8988T (cell line): Measurements from ENCODE around the gene COL4A3.

Experiments used
- DNase-seq: peaks from one replicate; pipeline ENCODE4 v3.0.0; 2011

Gene COL4A3

DNA sequence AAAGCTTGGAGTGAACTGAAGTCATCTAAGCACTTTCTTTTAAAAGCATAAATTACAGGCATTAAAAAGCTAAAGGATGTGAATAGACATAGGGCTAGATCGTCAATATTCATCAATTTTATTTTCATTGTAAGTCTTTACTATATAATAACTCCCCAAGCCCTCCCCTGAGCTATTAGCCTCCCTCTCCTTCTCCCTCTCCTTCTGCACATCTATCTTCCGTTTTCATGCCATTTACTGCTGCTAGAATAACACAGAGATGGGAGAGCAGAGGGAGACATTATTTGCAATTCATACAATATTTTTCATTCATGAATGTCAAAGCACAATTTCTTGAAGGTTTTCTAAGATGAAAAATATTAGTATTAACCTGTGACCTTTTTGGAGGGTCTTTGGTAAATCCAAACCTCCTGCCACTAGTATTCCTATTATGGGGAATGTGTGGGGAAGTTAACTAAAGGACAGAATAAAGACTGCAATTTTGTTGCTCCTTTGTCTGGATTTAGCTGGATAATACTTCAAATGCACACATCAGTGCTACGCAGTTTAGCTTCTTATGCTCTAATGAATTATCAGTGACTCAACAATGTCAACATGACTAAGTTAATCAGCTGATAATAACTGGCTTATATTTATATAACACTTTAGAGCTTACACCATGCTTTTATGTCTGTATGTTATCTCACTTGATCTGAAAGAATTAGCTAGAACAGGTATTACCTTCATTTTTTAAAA is 132.4 kb downstream of the COL4A3 start:
- DNase-seq, result no peak

- no peak for DNase-seq
Observed at GRCh38 chr2:227301523-227301922, 137.1 kb downstream of the COL4A3 start.

DNA sequence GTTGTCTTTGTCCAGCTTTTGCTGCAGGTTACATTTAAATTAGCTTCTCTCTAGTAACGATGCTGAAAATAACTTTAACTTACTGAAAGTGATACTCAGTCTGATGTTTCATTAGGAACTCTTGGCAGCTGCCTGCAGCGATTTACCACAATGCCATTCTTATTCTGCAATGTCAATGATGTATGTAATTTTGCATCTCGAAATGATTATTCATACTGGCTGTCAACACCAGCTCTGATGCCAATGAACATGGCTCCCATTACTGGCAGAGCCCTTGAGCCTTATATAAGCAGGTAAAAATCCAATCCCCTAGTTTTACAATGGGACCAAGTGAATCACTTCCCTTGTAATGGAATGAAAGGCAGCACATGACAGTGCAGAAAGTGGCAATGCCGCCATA is 144.4 kb downstream of the COL4A3 start:
- DNase-seq, result no peak

DNA sequence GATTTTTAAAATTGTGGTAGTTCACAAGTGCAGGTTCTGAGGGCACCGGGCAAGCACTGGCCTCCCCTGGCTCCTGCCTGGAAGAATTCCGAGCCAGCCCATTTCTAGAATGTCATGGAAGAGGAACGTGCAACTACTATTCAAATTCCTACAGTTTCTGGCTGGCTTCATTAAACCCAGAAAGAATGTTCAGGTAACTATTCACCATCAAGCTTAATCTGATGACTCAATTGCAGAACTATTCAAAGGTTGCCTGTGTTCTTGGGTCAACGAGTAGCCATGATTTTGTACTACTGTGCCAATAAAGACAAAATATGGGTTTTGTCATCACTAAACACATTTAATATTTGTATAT is 146.3 kb downstream of the COL4A3 start:
- no peak for DNase-seq

DNA sequence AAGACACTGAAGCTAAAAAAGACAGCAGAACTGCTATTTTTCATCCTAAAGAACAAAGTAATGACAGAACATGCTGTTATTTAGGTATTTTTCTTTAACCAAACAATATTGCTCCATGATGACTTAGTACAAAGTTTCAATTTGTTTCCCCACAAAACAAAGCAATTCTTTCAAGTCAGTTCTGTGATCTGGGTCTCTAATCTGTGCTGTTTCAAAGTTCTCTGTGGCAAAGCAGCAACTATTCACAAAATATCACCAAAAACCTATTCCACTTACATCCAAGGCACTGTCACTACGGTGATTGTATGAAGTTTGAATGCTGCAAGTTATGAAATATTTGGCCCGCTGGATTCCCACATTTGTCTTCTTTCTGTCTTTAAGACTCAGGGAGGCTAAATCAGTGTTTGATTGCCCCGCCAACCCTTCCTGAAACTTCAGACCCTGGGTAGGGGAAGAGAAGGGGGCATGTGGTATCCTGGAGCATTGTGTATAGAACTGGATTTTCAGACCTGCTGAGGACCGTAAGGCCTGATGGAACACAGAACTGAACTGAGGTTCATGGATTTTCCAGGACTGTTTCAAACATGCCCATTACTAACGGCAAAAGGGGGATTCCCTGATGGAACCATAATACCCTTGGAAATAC is 147.6 kb downstream of the COL4A3 start:
- no peak for DNase-seq

DNA sequence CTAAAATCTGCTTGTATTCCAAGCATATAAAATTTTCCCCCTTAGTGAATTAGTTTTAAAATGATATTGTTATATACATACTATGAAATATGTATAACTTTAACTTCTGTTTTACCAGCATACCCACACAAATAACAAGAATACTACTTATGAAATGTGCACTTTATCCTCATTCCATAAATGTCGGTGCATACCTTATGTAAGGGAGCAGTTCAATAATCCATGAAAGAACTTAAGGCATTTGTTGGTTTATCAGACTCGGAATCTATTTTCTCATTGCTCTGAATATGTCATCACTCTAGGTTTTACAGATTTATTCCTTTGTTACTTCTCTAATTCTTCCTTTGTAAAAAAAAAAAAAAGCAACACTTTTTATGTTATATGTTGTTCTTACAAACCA is 148.2 kb downstream of the COL4A3 start:
- no peak for DNase-seq

GRCh38 chr2:227313310-227313709 is 148.9 kb downstream of the COL4A3 start:
- no peak for DNase-seq

- no peak for DNase-seq
Observed at GRCh38 chr2:227317834-227318233, 153.4 kb downstream of the COL4A3 start.

GRCh38 chr2:227320305-227321094 is 156.1 kb downstream of the COL4A3 start:
- DNase-seq, result no peak

DNA sequence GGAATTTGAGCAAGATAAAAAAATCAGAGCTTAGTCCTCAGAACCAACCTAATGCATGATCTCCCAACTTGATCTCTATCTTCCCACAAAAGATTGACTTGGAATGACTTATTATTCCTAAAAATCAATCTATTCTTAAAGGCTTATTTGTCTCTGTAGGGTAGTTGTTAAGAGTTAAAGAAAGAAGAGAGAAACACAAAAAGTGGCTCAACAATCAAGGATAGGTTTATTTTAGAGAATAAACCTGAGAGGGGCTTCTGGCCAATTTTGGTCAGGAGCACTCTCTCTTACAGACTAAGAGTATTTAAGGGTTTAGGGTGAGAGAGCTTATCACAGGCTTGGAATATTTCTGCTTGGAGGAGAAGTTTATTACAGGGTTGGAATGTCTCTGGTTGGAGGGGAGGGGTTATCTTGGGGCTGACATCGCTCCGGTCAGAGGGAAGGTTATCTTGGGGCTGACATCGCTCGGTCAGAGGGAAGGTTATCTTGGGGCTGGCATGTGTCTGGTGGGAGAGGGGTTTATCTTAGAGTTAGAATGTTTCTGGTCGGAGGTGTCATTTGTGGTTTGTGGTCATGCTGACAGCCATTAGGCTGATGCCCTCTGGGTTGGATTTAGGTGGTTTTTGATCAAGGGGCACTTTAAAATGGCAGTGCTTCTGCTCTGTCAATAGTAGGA is 158.2 kb downstream of the COL4A3 start:
- no peak for DNase-seq

- DNase-seq, result no peak
Observed at GRCh38 chr2:227323818-227324217, 159.4 kb downstream of the COL4A3 start.

DNA sequence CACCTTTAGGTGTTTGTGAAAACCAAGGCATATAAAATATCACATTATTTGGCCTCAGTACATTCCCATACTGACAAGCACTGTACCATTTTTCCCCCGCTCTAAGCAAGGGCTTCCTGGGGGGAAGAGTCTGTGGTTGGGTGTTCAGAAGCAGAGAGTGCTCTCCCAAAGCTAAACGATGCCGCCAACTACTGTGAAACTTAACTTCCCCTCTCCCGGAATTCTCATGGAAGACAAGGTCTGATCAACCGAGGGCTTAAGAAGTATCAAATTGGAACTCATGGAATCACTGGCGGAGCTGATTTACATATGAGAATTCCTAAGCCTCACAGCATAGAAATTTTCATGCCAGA is 160.2 kb downstream of the COL4A3 start:
- DNase-seq, result no peak

DNA sequence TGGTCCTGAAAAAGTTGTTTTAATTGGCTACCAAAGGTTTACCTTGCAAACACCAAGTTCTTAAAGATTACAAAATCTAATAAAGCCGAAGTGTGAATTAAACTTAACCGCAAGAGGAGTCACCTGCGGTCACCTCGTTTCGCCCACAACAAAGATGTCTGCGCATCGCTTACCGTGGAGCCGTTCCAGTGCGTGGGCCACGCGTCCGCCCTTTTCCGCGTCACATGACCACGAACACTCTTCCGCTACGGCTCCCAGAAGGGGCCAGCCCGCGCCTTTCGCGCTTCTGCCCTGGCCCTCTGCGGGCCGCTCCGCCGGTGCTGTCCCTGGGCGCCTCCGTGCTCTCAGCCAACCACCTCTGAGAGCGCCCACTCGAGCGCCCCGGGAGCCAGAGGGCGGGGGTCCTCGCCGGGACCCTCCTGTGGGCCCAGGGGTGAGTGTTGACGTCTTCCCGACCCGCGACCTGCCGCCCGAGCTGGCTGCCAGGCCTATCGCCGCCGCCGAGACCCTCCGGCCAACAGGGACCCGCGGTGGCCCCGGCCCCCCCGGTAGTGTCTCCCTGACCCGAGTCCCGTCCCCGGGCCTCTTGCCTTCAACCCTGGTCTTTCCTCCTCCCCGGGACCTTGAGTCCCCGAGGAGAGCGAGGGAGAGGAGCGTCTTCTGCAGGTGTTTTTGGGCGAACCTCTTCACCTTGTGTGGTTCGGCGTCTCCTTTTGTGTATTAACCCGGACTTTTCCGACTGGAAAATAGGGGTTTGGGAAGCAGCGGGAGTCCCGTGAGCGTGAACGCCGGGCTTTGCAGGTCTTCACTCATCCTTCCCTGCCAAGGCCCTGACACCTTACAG is 160.8 kb downstream of the COL4A3 start, which contains the start of gene MFF:
Gene MFF, plus strand, starts transcription at position 257 of the 844 bp plus-strand sequence. CDS start 5,415 bp downstream, outside the sequence.
- peak; percentile 76 for DNase-seq

DNA sequence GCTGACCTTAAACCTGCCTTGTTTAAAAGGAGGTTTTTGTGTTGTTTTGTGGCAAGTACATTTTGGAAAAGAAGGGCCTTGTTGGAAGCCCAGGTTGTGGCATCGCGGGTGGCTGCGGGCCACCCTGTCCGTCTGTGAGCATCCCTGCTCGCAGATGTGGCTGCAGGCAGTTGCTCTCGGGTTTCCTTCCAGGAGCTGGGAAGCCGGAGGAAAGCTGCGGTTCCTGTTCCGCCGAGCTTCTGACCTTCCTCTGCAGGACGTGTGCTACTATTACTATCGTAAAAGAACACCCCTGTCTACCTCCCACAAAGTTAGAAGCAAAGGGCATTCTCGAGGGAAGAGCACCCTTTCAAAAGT is 161.4 kb downstream of the COL4A3 start:
- peak; percentile 20 for DNase-seq

DNA sequence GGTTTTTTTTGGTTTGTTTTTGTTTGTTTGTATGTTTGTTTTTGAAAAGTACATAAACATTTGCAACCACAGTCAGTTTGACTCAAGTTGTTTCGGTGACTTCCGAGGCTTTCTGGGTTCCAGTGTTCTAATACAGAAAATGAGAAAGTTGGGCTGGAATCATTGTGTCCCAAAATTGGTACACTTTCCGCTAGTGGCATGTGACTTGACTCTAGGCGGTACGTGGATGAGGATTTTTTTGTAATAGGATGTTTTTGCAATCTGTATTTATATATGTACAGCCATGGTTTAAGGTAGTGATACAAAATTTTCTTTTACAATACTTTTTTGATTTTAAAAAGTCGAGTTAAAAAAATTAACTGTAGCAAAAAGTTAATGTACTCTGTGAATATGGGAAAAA is 162.4 kb downstream of the COL4A3 start:
- DNase-seq, result no peak

GRCh38 chr2:227335713-227336112 is 171.3 kb downstream of the COL4A3 start:
- no peak for DNase-seq

DNA sequence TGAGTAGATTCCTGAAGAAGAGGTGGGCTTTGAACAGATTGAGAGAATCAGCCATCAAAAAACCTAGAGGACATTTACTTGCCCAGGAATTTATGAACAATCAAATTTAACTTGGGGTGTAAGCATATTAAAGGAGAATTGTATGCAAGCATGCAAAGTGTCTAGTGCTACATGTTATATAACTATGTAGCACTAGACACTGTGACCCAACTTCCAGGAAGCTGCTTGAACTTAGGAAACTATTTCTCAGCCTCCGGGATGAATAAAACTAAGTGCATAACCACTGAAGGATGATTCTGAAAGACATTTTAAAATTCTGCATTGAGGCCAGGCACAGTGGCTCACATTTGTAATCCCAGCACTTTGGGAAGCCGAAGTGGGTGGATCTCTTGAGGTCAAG is 173.0 kb downstream of the COL4A3 start:
- no peak for DNase-seq

- DNase-seq, result no peak
Observed at GRCh38 chr2:227339098-227339599, 174.7 kb downstream of the COL4A3 start.

GRCh38 chr2:227340106-227340505 is 175.7 kb downstream of the COL4A3 start:
- no peak for DNase-seq

DNA sequence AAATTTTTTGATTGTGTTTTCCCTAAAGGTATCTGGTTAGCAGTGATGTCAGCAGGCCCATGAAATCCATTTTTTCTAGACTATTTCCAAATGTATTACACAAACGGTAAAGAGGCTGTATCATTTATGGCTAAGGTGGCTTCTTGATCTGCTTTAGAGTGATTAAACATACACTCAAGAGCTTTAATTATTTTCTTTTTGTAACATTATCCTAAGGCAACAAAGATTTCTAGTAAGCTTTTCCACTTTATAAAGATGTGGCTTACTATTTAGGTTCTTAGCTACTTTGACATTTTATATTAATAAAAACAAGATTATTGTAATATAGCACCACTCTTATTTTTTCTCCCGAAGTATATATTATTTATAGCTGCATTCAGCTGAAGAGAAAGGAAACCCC is 177.1 kb downstream of the COL4A3 start:
- no peak for DNase-seq

DNA sequence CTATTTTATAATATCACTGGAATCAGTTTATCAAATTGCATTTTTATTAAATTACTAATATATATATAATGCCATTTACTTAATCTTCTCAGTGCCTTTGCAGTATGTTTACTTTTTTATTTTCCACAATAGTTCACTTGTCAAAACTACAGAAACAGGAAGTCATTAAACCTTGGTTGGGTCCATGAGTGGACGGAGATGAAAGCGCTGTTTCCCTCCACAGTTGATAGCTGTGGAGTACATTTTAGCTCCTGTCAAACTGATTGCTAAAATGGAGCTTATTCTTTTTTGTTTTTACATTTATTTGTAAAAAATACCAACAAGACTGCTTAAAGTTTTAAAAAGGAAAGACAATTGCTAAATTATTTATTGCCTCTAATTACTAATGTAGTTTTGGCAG is 179.8 kb downstream of the COL4A3 start:
- no peak for DNase-seq

GRCh38 chr2:227347117-227347516 is 182.7 kb downstream of the COL4A3 start:
- no peak for DNase-seq
